GM19328 (cell line): ENCODE results near the gene LSAMP.

Experiments used
- ATAC-seq: cut with Tn5 transposase; IDR thresholded peaks from one replicate; pipeline ENCODE4 v1.9.1; 2021; ENCODE audit warnings: mild to moderate bottlenecking, moderate library complexity; ENCODE audit not compliant: unreplicated experiment

LSAMP gene

DNA sequence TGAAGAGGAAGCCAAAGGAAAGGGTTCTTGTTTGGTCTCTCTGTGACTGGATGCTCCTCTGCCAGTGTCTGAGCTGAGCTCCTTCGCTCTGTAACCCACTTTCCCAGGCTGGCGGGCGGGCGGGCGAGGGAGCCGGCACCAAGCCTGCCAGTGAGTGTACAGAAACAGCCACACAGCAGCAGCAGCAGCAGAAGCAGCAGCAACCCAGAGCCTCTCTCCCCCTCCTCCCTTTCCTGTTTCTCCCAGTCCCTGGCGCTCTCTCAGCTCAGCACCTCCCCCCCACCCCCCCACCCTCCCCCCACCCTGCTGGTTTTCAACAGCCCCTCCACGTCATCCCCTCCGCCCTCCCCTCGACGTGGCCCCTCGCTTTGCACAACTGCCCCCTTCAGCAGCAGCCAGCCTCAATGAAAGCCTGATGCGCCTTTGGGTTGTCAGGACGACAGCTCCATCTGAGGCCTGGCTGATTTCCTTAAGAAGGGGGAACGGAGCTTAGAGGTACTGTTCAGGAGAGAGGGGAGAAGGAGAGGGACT, at the start of gene LSAMP:
Gene LSAMP (minus strand): TSS at position 177 of the 531 bp plus-strand sequence.
- no peak for ATAC-seq

DNA sequence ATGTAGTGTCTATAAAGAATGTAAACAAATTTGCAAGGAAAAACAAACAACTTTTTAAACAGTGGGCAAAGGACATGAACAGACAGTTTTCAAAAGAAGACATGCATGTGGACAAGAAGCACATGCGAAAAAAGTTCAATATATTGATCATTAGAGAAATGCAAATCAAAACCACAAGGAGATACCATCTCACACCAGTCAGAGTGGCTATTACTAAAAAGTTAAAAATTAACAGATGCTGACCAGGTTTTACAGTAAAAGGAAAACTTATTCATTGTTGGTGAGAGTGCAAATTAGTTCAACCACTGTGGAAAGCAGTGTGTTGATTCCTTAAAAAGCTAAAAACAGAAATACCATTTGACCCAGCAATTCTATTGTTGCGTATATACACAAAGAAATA, 47.1 kb upstream of the LSAMP start:
- no peak for ATAC-seq

DNA sequence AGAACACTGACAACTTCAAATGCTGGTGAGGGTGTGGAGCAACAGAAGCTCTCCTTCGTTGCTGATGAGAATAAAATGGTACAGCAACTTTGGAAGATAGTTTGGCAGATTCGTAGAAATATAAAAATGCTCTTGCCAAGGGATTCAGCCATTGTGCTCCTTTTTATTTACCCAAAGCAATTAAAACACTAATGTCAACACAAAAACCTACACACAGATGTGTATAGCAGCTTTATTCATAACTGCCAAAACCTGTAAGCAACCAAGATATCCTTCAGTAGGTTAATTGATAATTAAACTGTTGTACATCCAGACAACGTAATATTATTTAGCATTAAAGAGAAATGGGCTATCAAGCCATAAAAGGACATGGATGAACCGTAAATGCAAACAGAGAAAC, 37.8 kb upstream of the LSAMP start:
- ATAC-seq, result no peak

DNA sequence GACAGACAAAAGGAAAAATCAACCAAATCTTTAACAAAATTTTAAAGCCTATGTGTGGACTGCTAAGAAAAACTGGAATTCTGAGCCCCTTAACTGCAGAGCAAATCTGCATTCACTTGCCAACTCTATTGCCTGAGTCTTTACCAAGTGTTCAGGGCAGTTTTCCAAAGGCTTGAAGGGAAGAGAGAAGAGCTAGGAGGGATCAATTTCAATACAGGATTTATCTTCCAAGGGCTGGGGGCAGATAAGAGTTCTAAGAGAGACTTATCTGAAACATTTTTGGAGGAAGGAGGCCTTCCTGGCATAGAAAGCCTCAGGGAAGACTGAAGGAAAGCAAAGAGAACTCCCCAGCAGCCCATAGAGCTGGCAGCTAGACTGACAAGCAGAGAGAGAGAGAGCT, 31.4 kb upstream of the LSAMP start:
- no peak for ATAC-seq

DNA sequence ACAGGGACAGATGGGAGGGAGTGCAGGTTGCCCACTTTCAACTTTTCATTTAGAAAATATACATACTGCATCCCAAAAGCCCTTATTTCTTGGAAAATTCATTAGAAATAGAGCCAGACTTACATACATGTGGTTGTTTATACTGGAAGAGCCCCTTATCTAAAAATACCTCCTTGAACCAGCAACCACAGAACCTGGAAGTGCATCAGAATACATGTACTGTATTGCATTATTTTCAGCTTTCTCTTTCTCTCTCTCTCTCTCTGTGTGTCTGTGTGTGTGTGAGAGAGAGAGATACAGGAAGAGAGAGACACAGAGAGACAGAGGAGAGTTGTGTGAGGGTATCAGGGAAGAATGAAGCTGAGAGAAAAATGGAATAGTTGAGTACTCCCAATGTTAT, 29.5 kb upstream of the LSAMP start:
- ATAC-seq, result no peak

DNA sequence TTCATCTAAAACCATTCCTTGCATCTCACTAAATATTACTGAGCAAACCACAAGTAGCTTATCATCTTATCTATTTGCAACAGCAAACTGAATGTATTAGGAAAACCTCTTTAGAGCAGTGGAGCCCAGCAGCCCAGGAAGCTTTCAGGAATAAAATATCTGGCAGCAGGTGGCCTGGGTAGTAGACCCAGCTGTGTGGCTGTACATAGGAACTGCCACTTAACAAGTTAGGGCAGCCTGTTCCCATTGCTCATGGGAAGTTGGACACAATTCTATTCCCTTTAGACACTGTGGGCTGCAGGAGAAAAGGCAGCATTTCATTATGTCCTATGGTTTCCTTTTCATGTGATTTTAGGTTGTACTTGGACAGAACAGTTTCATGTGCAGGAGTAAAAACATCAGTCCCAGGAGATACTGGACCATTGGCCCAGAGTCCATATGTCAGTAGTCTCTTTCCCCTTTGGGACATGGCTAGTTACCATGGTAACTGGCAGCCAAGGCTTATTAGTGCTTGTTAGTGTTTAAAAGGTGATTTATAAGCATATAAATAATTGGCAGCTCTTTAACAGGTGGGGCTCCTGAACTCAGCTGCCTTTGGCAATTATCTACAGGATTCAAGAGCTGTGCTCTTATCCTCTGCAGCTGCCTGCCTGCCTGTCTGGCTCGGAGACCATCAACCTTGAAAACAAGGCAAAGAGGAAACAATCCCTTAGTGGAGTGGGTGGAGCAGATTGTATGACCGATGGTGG, 28.9 kb upstream of the LSAMP start:
- ATAC-seq, result no peak

DNA sequence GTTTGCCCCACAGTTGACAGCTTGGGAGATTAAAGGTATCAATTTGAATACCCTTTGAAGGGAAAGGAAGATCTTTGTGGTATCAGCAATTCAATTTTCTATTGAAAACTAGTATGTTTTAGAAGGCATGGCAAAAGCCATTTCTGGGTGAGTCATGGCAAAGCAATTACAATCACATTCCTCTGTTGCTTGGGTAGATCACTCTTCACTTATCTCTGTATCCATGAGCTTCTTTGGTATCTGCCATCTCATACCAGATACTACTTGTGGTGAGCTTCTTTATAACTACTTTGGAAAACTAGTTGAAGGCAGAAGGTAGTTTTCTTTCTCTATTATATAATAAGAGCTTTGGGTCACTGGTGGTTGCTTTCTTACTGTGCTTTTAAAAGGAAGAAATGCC, 28.3 kb upstream of the LSAMP start:
- ATAC-seq, result no peak

DNA sequence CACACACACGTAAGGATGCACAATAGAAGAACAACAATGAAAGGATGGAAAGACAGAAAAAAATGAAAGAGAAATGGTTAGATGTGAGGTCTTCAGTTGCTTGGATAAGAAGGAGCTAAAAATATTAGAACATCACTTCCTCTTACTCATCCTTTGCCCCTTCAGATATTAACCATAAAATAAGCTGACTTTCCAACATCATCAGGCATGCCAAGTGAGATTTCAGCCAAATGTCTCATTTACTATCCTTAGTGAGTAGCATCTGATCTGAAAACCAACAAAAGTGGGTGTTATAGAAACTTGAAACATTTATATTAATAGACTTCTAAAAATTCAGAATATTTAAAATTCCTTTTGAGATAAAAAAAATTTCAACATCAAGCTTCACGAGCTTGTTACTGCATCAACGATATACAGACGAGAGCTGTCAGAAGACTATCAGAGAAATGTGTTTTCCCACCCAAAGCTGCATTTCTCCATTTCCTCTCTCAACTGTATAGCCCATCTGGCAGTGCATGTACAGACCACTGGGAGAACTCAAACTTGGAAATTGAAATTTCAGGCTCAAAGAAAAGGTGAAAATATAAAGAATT, 25.4 kb upstream of the LSAMP start:
- ATAC-seq, result no peak

DNA sequence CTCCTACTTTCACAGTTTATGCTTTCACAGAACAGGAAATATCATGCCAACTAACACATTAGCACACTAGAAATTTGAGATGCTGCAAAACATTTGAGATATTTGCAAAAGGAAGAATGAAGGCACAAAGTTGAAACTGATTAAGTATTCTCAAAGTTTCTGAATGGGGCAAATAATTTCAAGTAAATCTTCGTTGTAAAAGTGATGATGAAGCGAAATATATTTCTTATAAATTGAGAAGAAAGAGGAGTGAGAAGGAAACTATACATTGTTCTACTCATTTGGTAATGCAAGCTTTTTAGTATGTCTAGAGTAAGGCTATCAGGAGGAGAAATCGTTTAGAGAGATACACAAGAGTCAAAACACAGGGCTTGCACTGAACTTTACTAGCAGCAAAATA, 24.3 kb upstream of the LSAMP start:
- ATAC-seq, result no peak

DNA sequence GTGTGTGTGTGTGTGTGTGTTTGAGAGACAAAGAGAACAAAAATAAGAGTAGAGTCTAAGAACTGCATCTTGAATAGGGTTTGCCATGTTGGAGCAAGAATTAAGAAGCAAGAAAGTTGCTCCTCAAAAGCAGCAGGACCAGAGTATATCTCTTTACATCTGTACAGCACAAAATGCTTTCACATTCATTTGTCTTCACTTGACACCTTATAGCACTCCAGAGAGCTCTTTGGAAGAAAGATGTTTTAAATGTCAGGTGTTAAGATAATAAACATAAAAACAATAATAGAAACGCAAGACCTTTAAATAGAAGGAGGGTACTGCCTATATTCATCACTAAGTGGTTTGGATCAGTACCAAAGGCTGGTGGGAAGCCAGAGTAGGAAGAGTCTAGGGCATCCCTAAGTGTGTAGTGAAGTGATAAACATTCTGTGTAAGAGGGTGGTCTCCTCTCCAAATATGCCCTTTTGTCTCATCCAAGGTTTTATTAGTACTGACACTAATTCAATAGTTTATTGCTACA, 19.1 kb upstream of the LSAMP start:
- ATAC-seq, result no peak

DNA sequence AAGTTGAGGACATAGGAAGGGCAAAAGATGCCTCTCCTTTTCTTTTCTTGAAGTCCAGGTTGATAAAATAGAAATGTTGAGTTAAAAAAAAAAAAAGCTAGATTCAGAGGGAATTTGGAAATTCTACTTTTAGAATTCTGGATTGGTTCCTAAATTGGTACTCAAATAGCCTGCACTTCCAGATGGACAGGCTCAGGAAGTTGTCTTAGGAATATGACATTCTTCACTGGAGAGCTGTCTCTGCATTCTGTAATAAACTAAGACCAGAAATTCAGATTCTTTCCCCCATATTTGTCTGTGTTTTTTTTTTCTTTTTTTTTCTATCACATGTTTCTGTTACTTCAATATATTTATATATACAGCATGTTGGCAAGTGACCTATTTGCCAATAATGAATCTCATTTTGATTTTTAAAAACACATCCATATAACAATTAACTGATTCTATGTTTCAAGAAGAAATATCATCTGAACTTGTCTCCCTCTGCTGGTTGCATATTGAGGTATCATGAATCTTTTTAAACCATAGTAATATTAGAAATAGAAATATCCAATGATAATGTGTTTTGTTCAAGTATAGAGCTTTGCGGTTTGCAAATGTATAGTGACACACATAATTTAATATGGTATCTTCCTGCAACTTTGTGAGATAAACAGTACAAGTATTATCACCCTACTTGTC, 8.5 kb upstream of the LSAMP start:
- no peak for ATAC-seq

DNA sequence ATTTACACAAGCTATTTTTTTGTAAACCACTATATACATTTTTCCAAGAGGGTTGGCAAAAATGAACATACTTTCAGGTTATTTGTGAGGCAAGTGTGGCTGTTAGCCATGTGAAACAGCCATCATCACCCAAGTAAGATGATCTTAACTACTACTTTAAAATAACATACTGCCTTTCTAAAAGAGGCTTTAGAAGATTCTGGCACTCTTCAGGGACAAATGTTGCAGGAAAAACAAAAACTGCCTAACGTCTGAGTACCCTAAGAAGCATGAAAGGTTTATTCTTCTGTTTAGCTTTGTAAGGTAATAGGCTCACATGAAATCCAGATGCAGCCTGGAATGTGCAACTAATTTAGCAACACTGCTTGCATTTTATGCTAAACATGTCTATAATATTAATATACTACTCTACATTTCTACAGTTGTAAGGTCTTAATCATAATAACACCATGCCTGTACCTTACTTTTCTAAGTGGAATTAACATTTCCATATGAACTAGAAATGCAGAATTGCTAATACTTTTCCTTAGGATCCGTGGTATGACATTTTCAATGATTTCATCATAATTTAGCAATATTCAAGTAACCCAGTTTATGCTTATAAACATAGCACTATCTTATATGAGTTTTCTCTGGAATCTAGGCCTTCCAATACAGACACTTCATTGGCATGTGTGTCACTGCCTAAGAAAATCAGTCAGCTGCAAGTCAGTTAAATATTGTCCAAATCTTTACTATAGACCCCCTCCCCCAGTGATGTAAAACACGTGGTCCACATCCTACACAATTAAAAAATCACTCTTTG, 4.5 kb upstream of the LSAMP start:
- no peak for ATAC-seq

DNA sequence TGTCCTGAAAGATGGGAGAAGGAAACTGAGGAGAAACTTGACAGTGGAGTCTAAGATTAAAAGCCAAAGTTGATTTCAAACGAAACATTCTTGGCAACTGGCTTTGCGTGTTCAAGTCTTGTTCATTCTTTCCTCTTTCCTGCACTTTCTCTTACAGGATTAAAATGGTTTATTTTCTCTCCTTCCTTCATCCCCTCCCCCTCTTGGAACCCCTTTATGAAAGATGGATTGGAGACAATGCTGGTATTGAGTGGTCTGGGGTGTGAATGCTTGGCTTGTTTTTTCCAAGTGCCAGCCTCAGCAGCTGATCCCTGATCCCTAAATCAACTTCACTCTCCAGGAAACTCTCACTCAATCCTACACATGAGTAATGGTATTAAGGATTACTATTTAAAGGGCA, 703 bp upstream of the LSAMP start:
- ATAC-seq, result no peak

DNA sequence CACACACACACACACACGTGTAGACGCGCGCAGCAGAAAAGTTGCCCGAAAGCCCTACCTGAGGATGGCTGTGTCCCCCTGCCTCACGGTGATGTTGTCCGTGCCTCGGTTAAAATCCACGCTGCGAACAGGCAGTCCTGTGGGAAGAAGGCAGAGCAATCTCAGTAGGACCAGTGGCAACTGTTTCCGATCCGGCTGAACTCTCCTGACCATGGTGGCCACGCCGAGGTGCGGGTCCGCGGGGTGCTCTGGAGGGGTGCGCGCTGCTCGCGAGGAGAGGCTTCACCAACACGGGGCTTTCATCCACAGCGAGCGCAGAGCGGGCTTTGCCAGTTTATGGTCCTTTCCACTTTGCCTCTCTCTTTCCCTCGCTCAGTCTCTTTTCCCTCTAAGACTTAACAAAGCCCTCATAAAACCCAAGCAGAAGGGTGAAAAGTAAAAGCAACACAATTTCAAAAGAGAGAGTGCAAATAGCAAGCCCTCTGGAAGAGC, 422 bp downstream of the LSAMP start:
- no peak for ATAC-seq

DNA sequence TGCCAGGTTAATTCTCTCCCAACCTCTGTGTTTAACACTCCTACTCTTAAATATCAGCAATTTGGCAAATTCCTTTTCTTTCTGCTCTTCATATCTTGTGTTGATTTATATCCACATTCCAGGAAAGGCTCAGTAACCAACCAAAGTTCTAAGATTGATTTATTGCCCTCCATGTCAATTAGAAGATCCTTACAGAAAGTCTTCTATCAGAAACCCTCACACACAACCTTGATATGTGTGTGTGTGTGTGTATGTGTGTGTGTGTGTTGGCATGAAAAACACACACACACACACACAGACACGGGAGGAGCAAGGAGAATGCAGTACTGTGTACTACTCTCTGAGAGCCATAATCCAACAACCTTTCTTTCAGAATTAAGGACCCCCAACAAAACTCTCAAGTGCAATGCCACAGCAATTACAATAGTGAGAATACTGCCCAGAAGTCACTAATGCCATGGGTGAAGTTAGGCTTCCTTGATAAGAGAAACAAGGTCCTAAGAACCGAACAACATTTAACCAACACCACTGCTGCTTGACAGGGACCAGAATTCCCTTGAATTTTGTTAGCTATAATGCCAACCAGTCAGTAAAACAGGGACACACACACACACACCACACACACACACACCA, 1.1 kb downstream of the LSAMP start:
- ATAC-seq, result no peak

DNA sequence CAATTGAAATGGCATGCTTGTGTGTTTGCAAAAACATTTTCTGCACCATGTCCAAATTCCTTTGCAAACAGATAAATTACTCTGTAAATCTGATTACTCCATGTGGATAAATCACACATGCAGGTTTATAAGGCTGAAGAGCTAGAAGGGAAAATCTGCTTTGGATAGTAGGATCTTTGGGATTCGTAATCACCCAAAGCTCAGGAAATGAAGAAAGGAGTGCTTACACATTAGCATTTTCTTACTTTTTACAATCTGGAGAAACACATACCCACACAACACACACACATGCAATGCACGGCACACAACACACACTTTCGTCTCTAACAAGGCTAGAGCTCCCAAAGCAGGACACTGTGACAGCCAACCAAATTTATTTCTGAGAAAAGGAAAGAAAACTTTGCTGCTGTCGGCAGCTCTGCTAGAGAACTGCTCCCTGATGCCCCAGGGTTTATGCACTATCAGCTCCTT, 2.1 kb downstream of the LSAMP start:
- ATAC-seq, result no peak

DNA sequence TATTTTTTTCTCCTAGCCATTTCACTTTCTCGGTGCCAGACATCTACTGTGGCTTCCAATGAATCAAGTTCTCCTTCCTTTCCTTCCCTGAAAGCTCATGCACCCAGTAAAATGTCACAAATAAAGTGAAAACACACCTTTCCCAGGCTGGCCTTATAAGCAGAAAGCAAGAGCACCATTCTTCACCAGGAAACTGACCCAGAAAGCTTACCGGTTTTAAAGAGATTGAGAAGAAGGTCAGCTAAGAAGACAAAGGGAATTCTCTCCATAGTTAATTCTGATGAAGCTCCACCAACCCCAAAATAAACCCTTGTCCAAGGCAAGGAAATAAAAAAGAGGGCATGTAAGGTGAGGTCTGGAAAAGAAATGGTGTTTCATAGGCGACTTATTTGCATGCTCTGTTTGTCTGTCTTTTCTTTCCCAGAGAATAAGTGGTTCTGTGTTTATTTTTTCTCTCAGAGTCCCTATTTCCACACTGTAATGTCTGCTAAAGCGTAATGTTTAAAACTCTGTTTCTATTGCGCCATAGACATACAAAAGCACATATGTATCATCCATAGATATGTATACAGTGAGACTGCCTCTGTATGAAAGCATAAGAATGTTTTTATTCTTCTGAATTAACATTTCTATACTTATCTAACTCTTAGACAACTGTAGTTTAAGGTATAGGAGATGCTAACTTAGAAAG, 2.8 kb downstream of the LSAMP start:
- ATAC-seq, result no peak

DNA sequence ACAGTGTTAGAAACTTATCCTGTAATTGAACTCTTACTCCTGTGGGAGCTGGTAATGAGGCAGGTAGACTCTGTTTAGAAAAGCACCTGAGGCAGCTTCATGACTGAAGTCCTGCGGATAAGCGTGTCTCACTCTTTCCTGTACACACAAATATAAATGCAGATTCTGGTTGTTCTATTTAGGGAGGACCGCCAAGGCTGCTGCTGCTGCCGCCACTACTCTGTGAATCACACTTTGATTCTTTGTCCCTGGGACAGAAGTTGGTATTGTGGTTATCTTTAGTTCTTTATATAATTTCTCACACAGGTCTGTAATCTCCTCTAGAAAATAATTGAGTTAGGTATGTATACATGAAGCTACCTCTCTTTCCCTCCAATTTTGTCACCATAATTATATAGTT, 3.6 kb downstream of the LSAMP start:
- no peak for ATAC-seq

DNA sequence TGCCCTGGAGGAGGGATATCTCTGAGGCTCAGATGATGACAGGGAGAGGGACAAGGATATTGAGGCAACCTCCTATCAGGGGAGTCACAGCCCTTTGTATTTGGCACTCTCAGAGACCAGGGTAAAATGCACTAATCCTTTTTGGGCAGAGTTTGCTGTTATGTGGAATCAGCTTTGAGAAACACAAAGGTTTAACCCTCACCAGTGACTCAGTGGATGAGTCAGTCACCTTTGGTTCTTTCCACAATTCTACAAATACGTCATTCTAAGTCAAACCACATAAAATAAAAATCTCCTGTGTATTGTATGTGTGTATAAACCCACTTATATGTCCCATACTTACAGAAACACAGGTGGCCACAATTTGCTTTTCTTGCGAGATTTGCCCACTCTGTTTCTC, 5.1 kb downstream of the LSAMP start:
- ATAC-seq, result no peak

DNA sequence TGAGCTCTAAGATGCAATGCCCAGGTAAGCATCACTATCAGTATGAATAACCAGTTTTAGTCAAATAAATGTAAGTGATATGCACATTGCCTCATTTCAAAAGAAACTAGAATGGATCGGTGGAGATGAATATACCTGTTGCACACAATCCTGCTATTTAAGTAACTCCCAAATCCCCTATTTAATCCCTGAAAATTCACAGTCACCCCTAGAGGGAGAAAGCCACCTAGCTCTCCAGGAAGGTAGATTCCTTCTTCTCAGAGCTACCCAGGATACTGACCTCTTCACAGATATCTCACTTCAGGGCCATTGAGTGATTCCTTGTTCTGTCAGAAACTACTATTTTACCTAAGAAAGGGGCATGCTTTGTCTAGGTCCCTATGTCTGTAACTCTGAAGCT, 11.7 kb downstream of the LSAMP start:
- no peak for ATAC-seq
